Stimulated activated CD8-positive, alpha-beta memory T cell treated with anti-CD3 and anti-CD28 coated beads, Interleukin-4, amount 100 ng/mL, for 48 hours (primary cell): ENCODE data around the gene SP6.
A peak's percentile ranks its signal among the peaks of the same experiment; 100 is the strongest.

ENCODE experiments used
- DNase-seq: peaks from one replicate; pipeline ENCODE4 v3.0.0-alpha.2; 2020

The SP6 gene

DNA sequence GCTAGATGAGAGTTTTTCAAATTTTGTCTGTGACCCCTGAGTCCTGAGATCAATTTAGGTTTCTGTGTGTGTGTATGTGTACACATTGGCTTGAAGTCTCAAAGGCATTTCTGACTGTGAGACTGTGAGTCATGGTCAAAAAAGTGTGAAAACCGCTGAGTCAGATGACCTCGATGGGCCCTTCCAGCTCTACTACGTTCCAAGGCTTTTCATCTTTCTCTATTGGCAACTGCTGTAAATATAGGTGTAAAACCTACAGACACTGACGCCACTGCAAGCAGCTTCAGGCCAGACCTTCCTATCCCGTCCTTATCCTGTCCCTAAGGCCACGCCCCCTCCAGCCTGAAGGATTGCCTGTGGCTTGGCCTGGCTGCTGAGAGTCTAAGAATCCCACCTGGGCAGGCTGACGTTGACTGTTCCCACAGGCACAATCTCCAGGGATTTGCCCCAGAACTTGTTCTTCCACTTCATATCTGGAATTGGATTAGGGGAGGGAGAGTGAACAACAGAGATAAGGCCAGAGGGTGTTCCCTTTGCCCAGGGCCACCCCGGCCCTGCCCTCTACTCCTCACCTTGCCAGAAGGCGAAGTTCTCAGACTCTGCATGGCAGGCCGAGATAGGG lies 40.7 kb downstream of the SP6 start:
- peak; percentile 35 for DNase-seq

DNA sequence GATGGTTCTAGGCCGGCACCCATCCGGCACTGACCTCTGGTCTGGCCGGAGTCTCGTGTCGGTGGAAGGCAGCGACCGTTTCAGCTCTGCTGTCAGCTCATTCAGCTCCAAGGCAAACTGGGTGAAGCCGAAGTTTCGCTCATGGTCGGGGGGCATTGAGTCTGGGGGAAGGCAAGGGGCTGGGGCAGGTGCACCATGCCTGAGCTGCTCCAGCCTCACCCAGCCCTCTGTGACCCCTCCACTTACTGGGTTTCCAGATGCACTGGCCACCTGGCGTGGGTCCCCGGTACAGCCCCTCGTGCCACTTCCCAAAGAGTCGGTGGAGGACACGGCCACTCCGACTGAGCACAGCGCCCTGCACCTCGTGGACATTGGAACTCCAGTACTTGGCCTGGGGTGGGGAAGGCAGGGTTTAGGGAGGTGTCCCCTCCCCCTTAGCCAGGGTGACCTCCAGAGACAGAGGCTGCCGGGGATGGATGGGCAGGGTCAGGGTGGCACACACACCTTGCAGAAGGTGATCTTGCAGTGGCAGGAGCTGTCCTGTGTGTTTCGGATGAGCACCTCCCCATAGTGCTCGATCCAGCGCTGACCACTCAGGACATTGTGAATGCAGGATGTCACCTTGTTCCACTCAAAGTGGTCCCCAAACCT lies 42.0 kb downstream of the SP6 start:
- DNase-seq, result no peak

DNA sequence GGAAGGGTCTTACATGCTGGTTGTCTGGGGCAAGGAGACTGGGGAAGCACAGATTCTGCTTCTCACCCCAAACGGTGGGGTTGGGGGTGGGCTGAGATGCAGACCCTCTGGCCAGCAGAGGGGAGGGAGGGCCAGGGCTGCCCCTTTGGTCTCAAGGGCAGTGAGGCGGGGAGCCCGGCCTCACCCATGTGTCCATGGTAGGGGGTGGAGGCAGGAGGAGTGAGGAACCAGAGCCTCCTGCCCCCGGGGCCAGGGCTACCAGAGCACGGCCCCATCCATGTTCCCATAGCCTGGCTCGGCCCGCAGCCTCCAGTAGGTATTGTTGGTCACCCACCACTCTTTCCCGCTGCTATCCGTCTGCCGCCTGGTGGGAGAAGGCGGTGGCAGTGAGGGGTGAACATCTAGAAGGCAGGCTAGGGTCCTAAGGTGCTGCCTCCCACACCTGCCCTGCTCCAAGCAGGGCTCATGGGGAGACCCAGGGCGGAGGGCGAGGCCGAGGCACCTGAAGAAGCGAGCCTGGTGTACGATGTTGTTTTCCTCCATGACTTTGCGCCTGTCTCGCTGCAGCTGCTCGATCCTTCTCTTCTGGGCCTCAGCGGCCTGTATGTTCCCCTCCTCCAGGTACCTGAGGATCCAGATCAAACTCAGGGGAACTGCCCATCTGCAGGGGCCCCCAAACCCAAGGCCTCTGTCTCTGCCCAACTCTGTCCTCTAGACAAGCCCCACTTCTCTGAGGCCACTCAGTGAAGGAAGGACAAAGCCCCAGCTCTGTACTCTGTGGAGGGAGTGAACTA lies 42.7 kb downstream of the SP6 start:
- DNase-seq, result no peak

DNA sequence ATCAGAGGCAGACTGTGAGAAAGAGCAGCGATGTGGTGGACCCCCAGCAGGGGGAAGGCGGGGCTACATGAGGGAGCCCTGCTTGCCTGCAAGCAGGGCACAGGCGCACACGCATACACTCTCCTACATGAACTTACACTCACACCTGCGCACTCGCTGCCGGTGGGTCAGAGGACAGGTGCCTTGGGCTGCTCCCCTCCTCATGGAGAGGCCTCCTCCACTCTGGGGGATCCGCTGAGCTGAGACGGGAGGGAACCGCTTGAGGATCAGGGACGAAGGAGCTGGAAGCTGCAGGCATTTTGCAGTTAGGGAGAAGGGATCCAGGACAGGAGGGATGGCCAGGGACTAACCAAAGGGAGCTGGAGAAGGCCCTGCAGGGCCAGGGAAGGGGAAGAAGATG lies 43.5 kb downstream of the SP6 start:
- DNase-seq, result no peak

DNA sequence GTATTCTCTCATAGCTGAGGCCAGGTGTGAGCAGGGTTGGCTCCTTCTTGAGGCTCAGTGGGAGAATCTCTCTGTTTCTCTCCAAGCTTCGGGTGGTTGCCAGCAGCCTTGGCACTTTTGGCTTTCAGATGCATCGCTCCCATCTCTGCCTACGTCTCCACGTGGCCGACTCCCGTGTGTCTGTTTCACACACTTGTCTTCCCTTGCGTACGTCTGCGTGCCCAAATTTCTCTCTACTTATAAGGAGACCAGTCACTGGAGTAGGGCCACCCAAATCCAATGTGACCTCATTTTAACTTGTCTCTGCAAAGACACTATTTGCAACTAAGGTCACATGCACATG lies 44.1 kb downstream of the SP6 start:
- no peak for DNase-seq

DNA sequence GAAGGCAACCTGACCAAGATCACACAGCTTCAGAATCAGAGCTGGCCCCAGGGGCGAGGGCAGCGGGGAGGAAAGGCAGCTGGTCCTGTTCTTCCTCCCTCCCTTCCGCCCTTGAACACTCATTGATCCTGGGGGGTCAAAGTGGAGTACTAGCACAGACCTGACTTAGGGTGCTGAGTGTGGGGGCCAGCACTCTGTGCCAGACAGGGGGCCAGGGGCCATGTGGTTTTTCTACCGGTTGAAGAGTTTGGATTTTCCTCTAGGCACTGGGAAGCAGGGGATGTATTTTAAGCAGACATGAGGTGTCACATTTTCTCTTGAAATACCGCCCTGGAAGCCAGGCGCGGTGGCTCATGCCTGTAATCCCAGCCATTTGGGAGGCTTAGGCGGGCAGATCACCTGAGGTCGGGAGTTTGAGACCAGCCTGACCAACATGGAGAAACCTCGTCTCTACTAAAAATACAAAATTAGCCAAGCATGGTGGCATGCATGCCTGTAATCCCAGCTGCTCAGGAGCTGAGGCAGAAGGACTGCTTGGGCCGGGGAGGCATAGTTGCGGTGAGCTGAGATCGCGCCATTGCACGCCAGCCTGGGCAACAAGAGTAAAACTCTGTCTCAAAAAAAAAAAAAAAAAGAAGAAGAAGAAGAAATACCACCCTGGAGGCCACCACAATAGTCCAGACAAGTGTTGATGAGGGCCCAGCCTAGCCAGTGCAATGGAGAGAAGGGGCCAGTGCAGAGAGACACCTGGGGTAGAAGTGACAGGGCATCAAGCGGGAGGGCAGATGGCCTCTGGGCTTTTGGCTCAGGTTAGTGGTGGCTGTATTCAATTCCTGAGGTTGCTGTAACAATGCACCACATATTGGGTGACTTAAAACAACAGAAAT lies 44.7 kb downstream of the SP6 start:
- DNase-seq, result no peak

DNA sequence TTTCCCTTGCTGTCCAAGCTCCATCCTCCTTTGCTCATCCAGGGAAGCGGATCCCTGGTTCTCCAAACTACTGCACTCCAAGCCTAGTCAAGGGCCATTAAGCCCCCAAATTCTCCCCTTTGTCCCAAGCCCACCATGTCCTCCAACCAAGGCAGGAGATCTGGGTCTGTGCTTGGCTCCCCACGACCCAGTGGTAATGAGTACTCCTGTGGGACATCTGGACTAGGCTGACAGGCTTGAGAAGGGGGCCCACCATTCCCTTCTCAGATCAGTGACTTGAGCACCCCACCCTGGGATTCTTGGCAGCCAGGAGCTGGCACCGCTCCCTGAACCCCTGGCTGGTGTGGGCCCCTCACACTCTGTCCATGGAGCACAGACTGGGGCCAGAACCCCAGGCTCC lies 46.5 kb downstream of the SP6 start:
- DNase-seq, result no peak

DNA sequence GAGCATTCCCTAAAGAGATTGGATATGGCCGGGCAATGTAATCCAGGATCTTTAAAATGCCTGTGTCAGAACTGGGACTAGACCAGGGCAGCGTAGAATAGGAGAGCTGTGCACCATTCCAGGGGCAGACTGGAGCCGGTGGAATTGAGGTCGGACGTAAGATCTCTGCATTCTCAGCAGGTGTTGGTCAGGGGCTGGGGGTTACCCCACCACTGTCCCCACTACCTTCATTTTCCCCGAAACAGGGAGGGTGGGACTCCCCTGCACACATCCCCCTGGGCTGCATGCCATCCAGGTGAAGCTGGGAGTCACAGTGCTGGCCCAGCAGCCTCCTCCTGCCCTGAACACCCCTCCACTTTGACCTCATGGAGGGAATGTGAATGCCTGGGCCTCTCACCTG lies 47.2 kb downstream of the SP6 start:
- DNase-seq, result no peak

DNA sequence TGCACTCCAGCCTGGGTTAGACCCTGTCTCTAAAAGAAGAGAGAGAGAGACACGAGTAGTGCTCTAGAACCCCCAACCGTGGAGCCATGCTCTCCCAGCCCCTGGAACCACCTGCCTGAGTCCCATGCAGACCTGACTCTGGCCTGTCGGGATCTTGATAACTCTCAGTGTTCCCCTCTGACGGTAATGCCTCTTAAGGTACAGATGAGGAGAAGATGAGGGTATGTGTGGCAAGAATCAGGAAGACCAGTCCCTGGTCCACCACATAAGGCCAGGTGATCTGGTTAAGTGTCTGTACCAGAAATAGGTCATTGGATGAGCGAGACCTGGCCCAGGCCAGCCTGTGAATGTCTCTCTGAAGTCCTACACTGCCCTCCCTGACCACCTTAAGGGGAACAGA lies 47.8 kb downstream of the SP6 start:
- DNase-seq, result no peak

DNA sequence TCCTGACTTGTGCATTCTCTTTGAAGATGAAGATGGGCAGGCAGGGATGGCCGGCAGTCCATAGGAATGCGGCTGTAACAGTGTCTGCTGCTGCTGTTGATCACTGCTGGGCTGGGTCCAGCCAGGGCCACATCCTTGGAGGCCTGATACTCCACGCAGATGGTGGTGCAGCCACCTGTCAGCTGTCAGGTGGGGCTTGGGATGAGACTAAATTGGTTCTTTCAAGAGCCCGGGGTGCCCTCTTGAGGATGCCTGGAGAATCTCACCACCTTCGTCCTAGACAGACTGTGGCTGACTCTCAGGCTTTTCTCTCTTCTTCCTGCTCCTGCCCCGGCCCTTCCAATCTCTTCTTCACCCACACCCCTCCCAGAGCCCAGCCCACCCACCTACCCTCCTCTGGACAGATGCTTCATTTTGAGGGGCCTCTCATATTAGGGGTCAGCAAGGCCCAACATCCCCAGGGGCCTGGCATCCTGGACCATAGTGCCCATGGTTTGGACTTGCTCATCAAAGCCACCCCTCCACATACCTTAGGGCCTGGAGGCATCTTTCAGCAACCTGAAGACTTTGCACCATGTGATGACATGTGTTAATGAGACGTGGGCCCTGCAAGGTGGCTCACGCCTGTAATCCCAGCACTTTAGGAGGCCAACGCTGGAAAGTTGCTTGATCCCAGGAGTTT lies 48.5 kb downstream of the SP6 start:
- peak; percentile 73 for DNase-seq

DNA sequence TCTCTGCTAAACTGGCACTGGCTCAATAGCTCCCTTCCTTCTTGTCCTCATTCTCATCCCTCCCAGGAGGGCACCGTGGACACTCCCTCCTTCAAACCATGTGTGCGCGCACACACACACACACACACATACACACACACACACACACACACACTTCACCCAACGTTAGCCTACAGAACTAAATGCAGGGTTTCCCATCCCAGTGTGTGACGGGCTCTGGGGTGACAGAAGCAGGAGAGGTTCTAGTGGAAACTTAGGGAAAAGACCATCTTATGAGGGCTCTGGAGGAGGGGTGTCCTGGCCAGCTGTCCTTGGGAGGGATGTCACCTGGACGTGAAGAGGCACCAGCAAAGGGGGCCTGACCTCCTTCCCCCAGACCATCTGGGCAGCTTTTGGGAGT lies 49.1 kb downstream of the SP6 start:
- DNase-seq, result no peak

DNA sequence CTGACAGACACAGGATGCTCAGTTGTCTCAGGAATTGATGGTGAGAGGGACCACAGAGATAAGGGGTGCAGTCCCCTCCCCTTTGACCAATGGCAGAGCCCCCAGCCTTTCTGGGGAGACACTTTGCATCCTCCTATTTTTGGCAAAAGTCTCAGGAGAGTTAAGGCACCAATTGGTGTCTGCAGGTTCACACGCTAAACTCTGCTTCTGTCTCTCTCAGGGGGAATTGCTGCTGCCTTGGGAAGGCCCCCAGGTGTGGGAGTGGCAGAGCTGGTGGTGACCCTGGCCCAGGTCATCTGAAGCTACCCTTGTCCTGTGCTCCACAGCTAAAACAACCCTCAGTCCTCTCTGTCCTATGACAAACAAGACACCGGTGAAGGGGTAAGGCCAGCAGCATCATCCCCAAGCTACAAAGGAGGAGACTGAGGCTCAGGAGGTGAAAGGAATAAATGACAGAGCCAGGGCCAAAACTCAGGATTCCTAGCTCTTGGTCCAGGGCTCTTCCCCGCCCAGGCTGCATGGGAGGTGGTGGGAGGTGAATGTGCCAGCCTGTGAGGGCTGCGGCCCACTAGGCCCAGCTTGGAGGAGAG lies 49.7 kb downstream of the SP6 start:
- no peak for DNase-seq

DNA sequence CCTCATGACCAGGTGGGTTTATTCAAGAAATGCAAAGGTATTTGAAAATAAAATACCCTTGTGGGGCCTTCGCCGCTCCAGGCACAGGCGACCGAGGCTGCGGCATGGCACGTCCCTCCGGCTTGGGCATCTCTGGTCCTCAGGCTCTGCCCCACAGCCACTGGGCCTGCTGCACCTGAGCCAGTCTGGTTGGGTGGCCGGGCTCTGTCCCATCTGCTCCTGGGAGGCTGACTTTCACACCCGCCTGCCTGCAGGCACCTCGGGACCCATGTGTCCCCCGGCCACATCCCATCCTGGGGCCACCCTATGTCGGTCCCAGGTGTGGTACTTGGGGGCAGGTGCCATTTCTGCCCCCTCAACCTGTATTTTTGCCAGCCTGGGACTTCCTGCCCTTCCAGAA lies 50.3 kb downstream of the SP6 start:
- no peak for DNase-seq

DNA sequence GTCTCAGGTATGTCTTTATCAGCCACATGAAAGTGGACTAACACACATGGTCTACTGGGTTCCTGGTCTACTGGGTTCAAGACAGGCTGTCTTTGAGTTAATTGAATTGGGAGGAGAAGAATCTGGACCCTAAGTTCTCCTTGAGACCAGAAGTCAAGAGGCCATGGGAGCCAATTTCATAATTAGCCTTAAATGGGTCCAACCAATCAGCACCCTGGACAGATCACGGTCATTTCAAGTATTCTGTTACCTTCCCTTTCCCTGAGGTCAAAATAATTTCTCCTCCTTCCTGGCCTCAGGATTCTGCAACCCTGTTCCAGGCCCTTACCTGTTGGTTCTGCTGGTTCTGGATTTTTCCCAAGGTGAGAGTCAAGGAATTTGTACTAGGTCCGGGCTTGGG lies 53.2 kb downstream of the SP6 start:
- no peak for DNase-seq
